GM18508 (cell line): ENCODE results near the gene STEAP3.
A peak's percentile ranks its signal among the peaks of the same experiment; 100 is the strongest.
"Not testable (repeated sequence)": the region's sequence is repeated elsewhere in the genome, so short reads cannot be mapped to it uniquely, and the experiment has no call there.

ENCODE experiments used
- ATAC-seq: cut with Tn5 transposase; IDR thresholded peaks from one replicate; pipeline ENCODE4 v1.9.1; 2021; ENCODE audit warnings: moderate number of reproducible peaks; ENCODE audit not compliant: insufficient read depth, unreplicated experiment

Gene STEAP3

GRCh38 chr2:119259296-119259860 lies 35.7 kb downstream of the STEAP3 start:
- ATAC-seq: no peak

- ATAC-seq: no peak
Measured at GRCh38 chr2:119260646-119261492, 37.2 kb downstream of the STEAP3 start.

GRCh38 chr2:119261493-119262225 lies 38.0 kb downstream of the STEAP3 start:
- ATAC-seq: no peak

GRCh38 chr2:119263025-119263424 lies 39.4 kb downstream of the STEAP3 start:
- ATAC-seq: no peak

- no peak for ATAC-seq
Measured at GRCh38 chr2:119263656-119264055, 40.0 kb downstream of the STEAP3 start.

- peak; percentile 79 for ATAC-seq
Measured at GRCh38 chr2:119264781-119265692, 41.4 kb downstream of the STEAP3 start.

- ATAC-seq: no peak
Measured at GRCh38 chr2:119265693-119266066, 42.0 kb downstream of the STEAP3 start.

- no peak for ATAC-seq
Measured at GRCh38 chr2:119266091-119266589, 42.5 kb downstream of the STEAP3 start.

GRCh38 chr2:119267604-119268003 lies 44.0 kb downstream of the STEAP3 start:
- no peak for ATAC-seq

- no peak for ATAC-seq
Measured at GRCh38 chr2:119276864-119277263, 53.2 kb downstream of the STEAP3 start.

GRCh38 chr2:119278385-119278784 lies 54.8 kb downstream of the STEAP3 start:
- not testable (repeated sequence) for ATAC-seq

- ATAC-seq: no peak
Measured at GRCh38 chr2:119278946-119279345, 55.3 kb downstream of the STEAP3 start.

- ATAC-seq: no peak
Measured at GRCh38 chr2:119279666-119280065, 56.0 kb downstream of the STEAP3 start.

GRCh38 chr2:119280680-119281079 lies 57.0 kb downstream of the STEAP3 start:
- ATAC-seq: no peak

- no peak for ATAC-seq
Measured at GRCh38 chr2:119282146-119282995, 58.7 kb downstream of the STEAP3 start.

GRCh38 chr2:119282996-119283511 lies 59.4 kb downstream of the STEAP3 start:
- no peak for ATAC-seq

GRCh38 chr2:119283873-119284331 lies 60.3 kb downstream of the STEAP3 start:
- no peak for ATAC-seq

GRCh38 chr2:119286661-119287060 lies 63.0 kb downstream of the STEAP3 start:
- no peak for ATAC-seq

- ATAC-seq: no peak
Measured at GRCh38 chr2:119288576-119288975, 64.9 kb downstream of the STEAP3 start.
